Measurements from ENCODE around the gene LIPA. TPM values are rescaled to one million over a fixed set of nuclear protein-coding genes. Genes with fewer than 3 reads are reported as not detected.
"Not testable (repeated sequence)": the region's sequence is repeated elsewhere in the genome, so short reads cannot be mapped to it uniquely, and the experiment has no call there.

Gene LIPA
- total RNA-seq, 1 donor from 2014 or later, result 20.1 TPM

GRCh38 chr10:89171263-89171872 lies 80.2 kb downstream of the LIPA start:
- intact Hi-C loops (cut with micrococcal nuclease), result no loop called here

GRCh38 chr10:89168354-89168900 lies 83.1 kb downstream of the LIPA start:
- intact Hi-C loops (cut with micrococcal nuclease), result not testable (repeated sequence)

- intact Hi-C loops (cut with micrococcal nuclease), result no loop called here
Measured at GRCh38 chr10:89167915-89168314, 83.7 kb downstream of the LIPA start.

DNA sequence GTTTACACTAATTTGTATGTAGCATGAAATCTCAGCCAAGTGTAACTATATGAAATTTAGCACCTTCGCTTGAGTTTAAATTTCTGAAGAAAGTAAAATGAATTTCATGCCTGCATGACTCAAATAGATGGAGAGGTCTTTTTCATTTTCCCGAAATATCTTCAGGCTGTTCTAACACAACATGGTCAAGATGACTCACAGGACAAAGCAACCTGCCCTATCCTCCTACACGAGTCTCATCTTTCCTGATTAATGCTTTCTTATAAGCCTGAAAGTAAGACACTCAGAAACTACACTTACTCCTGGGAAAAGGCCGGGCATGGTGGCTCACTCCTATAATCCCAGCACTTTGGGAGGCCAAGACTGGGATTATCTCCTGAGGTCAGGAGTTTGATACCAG lies 85.7 kb downstream of the LIPA start:
- intact Hi-C loops (cut with micrococcal nuclease), result no loop called here

- intact Hi-C loops (cut with micrococcal nuclease), result loop anchor here (1.0 to 5.0 kb wide), 2 partner anchors 83 to 135 kb away; no protein-coding TSS in a partner anchor
Measured at GRCh38 chr10:89164920-89165319, 86.7 kb downstream of the LIPA start.

GRCh38 chr10:89164080-89164479 lies 87.5 kb downstream of the LIPA start:
- intact Hi-C loops (cut with micrococcal nuclease), result loop anchor here (1.0 to 5.0 kb wide), 2 partner anchors 82 to 134 kb away; no protein-coding TSS in a partner anchor

Other genes with a start within 250 kb of the LIPA start
- gene CH25H, start 44.5 kb downstream of the LIPA start, total RNA-seq, result not detected in 2 replicates
- 4.7 and 5.9 TPM in 2 replicates for gene IFIT2, start 50.3 kb upstream of the LIPA start, total RNA-seq
- gene IFIT3, start 76.2 kb upstream of the LIPA start, total RNA-seq, result 10.4 and 11.1 TPM in 2 replicates
- gene IFIT1B, start 126.3 kb upstream of the LIPA start, total RNA-seq, result not detected in 2 replicates
- 3.4 and 3.5 TPM in 2 replicates for gene IFIT1, start 140.8 kb upstream of the LIPA start, total RNA-seq
- gene IFIT5, start 162.8 kb upstream of the LIPA start, total RNA-seq, result 17.0 and 17.1 TPM in 2 replicates